ENCODE results near the gene HMGA1. TPM values are rescaled to one million over a fixed set of nuclear protein-coding genes. Genes with fewer than 3 reads are reported as not detected.

The HMGA1 gene
- 422 to 601 TPM (median 521 TPM) in 5 replicates for total RNA-seq (2022; extraction: Qiagen RNA extraction)

GRCh38 chr6:34236443-34237315 lies at the start of gene HMGA1:
TSS of gene HMGA1 (plus strand) at chr6:34236873. CDS start at chr6:34240781, 3,908 bp downstream.

GRCh38 chr6:34248727-34249468 lies 12.2 kb downstream of the HMGA1 start, which contains the start of gene SMIM29:
TSS of gene SMIM29 (minus strand) at chr6:34249006. CDS start at chr6:34247791, 1,215 bp downstream.

Other genes with a start within 250 kb of the HMGA1 start
- 0.08 to 0.17 TPM (median 0.14 TPM) in 5 replicates for gene GRM4, start 90.8 kb upstream of the HMGA1 start, total RNA-seq (2022; extraction: Qiagen RNA extraction)
- gene SMIM29, start 12.1 kb downstream of the HMGA1 start, total RNA-seq (2022; extraction: Qiagen RNA extraction): 15.4 to 24.4 TPM (median 23.8 TPM) in 5 replicates
- gene NUDT3, start 155.8 kb downstream of the HMGA1 start, total RNA-seq (2022; extraction: Qiagen RNA extraction): 5.6 to 8.5 TPM (median 5.9 TPM) in 5 replicates
- 1,967 to 2,217 TPM (median 2,066 TPM) in 5 replicates for gene RPS10, start 189.2 kb downstream of the HMGA1 start, total RNA-seq (2022; extraction: Qiagen RNA extraction)
- gene PACSIN1, start 229.2 kb downstream of the HMGA1 start, total RNA-seq (2022; extraction: Qiagen RNA extraction): 0.03 to 0.34 TPM (median 0.07 TPM) in 5 replicates